ENCODE data around the gene ZFP42.
"Not testable (repeated sequence)": the region's sequence is repeated elsewhere in the genome, so short reads cannot be mapped to it uniquely, and the experiment has no call there.

The ZFP42 gene

GRCh38 chr4:188023682-188024081, 28.1 kb downstream of the ZFP42 start:
- no peak for DNase-seq

- DNase-seq, result no peak
Observed at GRCh38 chr4:188025476-188025875, 29.9 kb downstream of the ZFP42 start.

- DNase-seq, result no peak
Observed at GRCh38 chr4:188029114-188029513, 33.5 kb downstream of the ZFP42 start.

- no peak for DNase-seq
Observed at GRCh38 chr4:188030401-188030800, 34.8 kb downstream of the ZFP42 start.

GRCh38 chr4:188031751-188032150, 36.2 kb downstream of the ZFP42 start:
- DNase-seq, result no peak

- no peak for DNase-seq
Observed at GRCh38 chr4:188032170-188032569, 36.6 kb downstream of the ZFP42 start.

GRCh38 chr4:188032583-188032982, 37.0 kb downstream of the ZFP42 start:
- no peak for DNase-seq

GRCh38 chr4:188037003-188037713, 41.6 kb downstream of the ZFP42 start:
- DNase-seq, result no peak

GRCh38 chr4:188041721-188042120, 46.1 kb downstream of the ZFP42 start:
- DNase-seq, result no peak

- no peak for DNase-seq
Observed at GRCh38 chr4:188042191-188042590, 46.6 kb downstream of the ZFP42 start.

- DNase-seq, result no peak
Observed at GRCh38 chr4:188043154-188043553, 47.6 kb downstream of the ZFP42 start.

GRCh38 chr4:188045461-188045860, 49.9 kb downstream of the ZFP42 start:
- not testable (repeated sequence) for DNase-seq

- no peak for DNase-seq
Observed at GRCh38 chr4:188046657-188047056, 51.1 kb downstream of the ZFP42 start.

GRCh38 chr4:188053302-188053701, 57.7 kb downstream of the ZFP42 start:
- no peak for DNase-seq
